Smooth muscle cell (in vitro differentiated cells): ENCODE measurements around the gene PP2D1. TPM values are rescaled to one million over a fixed set of nuclear protein-coding genes. Genes with fewer than 3 reads are reported as not detected.

Experiments
- DNase-seq: peaks from one replicate; lab custom pipeline; 2025; ENCODE audit not compliant: unreplicated experiment; lab: John Stamatoyannopoulos, UW
- H2AFZ ChIP-seq: fragments of 200-600 bp; sonication (generic); 2 replicates; pipeline ENCODE4 v1.6.0; 2016; ENCODE audit warnings: antibody characterized with exemption, low read depth, mild to moderate bottlenecking
- H3F3A ChIP-seq: fragments of 200-600 bp; sonication (generic); 2 replicates; pipeline ENCODE4 v1.6.0; 2017; ENCODE audit warnings: antibody characterized with exemption, low read depth
- H3K27ac ChIP-seq: fragments of 200-600 bp; sonication (generic); 2 replicates; pipeline ENCODE4 v1.5.1; 2016; ENCODE audit warnings: low read depth, mild to moderate bottlenecking
- H3K27me3 ChIP-seq: fragments of 200-600 bp; sonication (generic); 2 replicates; pipeline ENCODE4 v1.6.1; 2016; ENCODE audit warnings: low read depth, mild to moderate bottlenecking
- H3K36me3 ChIP-seq: fragments of 200-600 bp; sonication (generic); 2 replicates; pipeline ENCODE4 v1.5.1; 2016; ENCODE audit warnings: low read depth
- H3K4me1 ChIP-seq: fragments of 200-600 bp; sonication (generic); 2 replicates; pipeline ENCODE4 v1.5.1; 2016; ENCODE audit warnings: low read depth
- H3K4me2 ChIP-seq: fragments of 200-600 bp; sonication (generic); 2 replicates; pipeline ENCODE4 v1.6.0; 2016; ENCODE audit warnings: mild to moderate bottlenecking
- H3K4me3 ChIP-seq: fragments of 200-600 bp; sonication (generic); 2 replicates; pipeline ENCODE4 v1.5.1; 2016; ENCODE audit warnings: mild to moderate bottlenecking
- H3K79me2 ChIP-seq: fragments of 200-600 bp; sonication (generic); 2 replicates; pipeline ENCODE4 v1.6.0; 2016; ENCODE audit warnings: low read depth, mild to moderate bottlenecking
- H3K9ac ChIP-seq: fragments of 200-600 bp; sonication (generic); 2 replicates; pipeline ENCODE4 v1.6.0; 2016; ENCODE audit warnings: low read depth
- H3K9me3 ChIP-seq: fragments of 200-600 bp; sonication (generic); replicated peaks from 2 replicates; pipeline ENCODE4 v1.5.1; 2016; ENCODE audit warnings: low read depth
- H4K20me1 ChIP-seq: fragments of 200-600 bp; sonication (generic); 2 replicates; pipeline ENCODE4 v1.6.0; 2016; ENCODE audit warnings: low read depth
- WGBS: methylation state at CpG from one replicate; pipeline ENCODE4 v1.1.7; 2016; ENCODE audit warnings: low lambda C conversion rate; 5-methylcytosine and 5-hydroxymethylcytosine counted together
- polyA plus RNA-seq: library from polyadenylated mRNA; unstranded; fragments of >200 nt; fragmentation: Nextera tagmentation; extraction: Ambion mirVana; gene quantifications from 2 replicates; pipeline ENCODE4 v1.2.1, GENCODE V29; 2016
- total RNA-seq: library from RNA; depleted of rRNA; stranded (reverse); fragments of >200 nt; gene quantifications from 2 replicates; pipeline ENCODE4 v1.2.3, GENCODE V29; 2014
- TF ChIP-seq, protein P1 (sequence below): fragments of 200-600 bp; sonication (generic); IDR thresholded peaks from 2 replicates; pipeline ENCODE4 v1.5.1; 2017; ENCODE audit warnings: borderline replicate concordance, mild to moderate bottlenecking, antibody characterized with exemption; ENCODE audit not compliant: insufficient read depth, poor library complexity, severe bottlenecking

PP2D1 gene
- total and polyA plus RNA-seq, 2 experiments from 2014 or later, result 0.40 TPM; not detected in 1

DNA sequence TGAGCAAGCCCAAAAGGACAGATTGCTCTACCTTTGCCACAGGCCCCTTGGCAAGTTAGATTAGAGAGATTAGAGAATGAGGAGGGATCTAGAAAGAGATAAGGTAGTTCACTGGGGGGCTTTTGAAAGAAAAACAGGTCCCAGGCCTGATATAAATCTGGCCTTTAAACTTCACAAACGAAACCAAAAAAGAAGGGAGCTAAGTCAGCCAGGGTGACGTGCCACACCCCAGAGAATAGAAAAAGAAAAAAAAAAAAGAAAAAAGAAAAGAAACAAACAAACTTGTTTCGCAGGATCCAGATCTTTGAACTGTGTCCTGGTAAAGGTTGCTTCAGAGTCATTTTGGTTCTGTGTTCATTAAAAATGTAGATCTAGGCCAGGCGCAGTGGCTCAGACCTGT, 31.8 kb upstream of the PP2D1 start:
- Histone ChIP-seq H3K36me3 (no peaks in the 10 kb centered on the region), H3K27ac (no peak overlapping the region), H4K20me1 (no peaks in the 10 kb centered on the region), H2AFZ (no peak overlapping the region), H3K4me3 (no peak overlapping the region), H3K27me3 (peaks cover under 1% of the 10 kb centered on the region), H3K4me2 (no peak overlapping the region), H3K9me3 (no peaks in the 10 kb centered on the region), H3K4me1 (peaks cover 7% of the 10 kb centered on the region), H3K9ac (no peak overlapping the region), H3K79me2 (no peaks in the 10 kb centered on the region), H3F3A (peaks cover 3% of the 10 kb centered on the region)
- 75% methylated on average over 4 of the region's 4 CpGs for WGBS
- TF ChIP-seq, protein P1, sequence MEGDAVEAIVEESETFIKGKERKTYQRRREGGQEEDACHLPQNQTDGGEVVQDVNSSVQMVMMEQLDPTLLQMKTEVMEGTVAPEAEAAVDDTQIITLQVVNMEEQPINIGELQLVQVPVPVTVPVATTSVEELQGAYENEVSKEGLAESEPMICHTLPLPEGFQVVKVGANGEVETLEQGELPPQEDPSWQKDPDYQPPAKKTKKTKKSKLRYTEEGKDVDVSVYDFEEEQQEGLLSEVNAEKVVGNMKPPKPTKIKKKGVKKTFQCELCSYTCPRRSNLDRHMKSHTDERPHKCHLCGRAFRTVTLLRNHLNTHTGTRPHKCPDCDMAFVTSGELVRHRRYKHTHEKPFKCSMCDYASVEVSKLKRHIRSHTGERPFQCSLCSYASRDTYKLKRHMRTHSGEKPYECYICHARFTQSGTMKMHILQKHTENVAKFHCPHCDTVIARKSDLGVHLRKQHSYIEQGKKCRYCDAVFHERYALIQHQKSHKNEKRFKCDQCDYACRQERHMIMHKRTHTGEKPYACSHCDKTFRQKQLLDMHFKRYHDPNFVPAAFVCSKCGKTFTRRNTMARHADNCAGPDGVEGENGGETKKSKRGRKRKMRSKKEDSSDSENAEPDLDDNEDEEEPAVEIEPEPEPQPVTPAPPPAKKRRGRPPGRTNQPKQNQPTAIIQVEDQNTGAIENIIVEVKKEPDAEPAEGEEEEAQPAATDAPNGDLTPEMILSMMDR, result no peak
- DNase-seq, result no peak

DNA sequence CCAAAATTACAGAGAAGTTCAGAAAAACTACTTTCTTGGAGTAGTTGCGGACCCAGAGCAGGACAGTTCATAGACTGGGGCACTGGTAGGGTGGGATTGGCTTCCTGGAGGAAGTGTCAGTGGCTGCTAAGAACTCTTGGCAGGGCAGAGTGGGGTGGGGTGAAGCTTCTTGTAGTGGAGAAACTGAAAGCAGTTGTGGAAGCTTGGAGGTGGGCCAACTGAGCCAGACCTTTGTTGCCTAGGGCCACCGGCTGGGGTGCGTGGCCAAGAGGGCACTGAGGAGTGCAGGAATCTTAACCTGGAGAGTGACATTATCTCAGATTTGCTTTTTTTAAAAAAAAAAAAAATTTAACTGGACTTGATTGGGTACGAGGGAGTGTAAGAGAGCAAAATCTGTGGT, 31.3 kb upstream of the PP2D1 start:
- Histone ChIP-seq H3K9me3 (no peaks in the 10 kb centered on the region), H3F3A (peaks cover 3% of the 10 kb centered on the region), H3K36me3 (no peaks in the 10 kb centered on the region), H3K79me2 (no peaks in the 10 kb centered on the region), H3K4me3 (no peak overlapping the region), H3K27me3 (peaks cover 4% of the 10 kb centered on the region), H2AFZ (no peak overlapping the region), H3K9ac (no peak overlapping the region), H3K4me2 (no peak overlapping the region), H4K20me1 (no peaks in the 10 kb centered on the region), H3K4me1 (peaks cover 10% of the 10 kb centered on the region), H3K27ac (no peak overlapping the region)
- 82% methylated on average over 4 of the region's 4 CpGs for WGBS
- no peak for DNase-seq
- TF ChIP-seq, protein P1, result no peak

GRCh38 chr3:20042331-20042730, 30.3 kb upstream of the PP2D1 start:
- H3K79me2 ChIP-seq, result no peaks in the 10 kb centered on the region
- H3K36me3 ChIP-seq, result no peaks in the 10 kb centered on the region
- H4K20me1 ChIP-seq, result no peaks in the 10 kb centered on the region
- TF ChIP-seq, protein P1, result no peak
- no peak overlapping the region for H3K4me2 ChIP-seq
- DNase-seq, result no peak
- no peak overlapping the region for H3K9ac ChIP-seq
- H3K27me3 ChIP-seq, result peaks cover 4% of the 10 kb centered on the region
- H3K9me3 ChIP-seq, result no peaks in the 10 kb centered on the region
- no peak overlapping the region for H3K27ac ChIP-seq
- H2AFZ ChIP-seq, result no peak overlapping the region
- peaks cover 10% of the 10 kb centered on the region for H3K4me1 ChIP-seq
- no peak overlapping the region for H3K4me3 ChIP-seq
- 96% methylated on average over 5 of the region's 5 CpGs for WGBS
- no peaks in the 10 kb centered on the region for H3F3A ChIP-seq

DNA sequence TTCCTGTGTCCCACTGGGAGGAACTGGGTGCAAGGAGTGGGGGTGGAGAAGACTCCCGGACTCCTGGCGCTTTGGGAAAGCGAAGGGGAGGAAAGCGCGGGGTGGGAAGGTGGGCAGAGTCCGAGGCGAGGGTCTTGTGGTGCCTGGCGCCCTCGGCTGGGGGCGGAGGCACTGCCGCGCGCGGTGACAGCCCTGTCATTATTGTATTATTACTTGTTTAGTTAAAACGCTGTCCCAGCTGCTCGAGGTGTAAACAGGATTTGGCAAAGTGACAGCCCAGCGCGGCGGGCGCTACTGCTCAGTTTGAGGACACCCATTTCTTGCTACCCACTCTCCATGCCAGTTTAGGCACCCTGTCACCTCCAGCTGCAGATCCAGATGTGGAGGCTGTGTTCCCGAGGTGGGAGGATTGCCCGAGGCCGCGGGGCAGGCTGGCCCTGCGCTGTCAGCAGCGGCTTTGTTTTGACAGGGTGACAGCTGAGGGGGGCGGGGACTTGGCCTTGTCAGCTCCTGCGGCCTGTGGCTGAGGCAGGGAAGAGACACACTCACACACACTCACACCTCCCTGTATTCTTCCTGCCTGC, 29.2 kb upstream of the PP2D1 start:
- no peaks in the 10 kb centered on the region for H3K79me2 ChIP-seq
- H3K4me3 ChIP-seq, result peak overlapping the region; percentile 85
- H3K27ac ChIP-seq, result peak overlapping the region; percentile 18
- DNase-seq, result peak; percentile 48
- H2AFZ ChIP-seq, result peak overlapping the region; percentile 98
- H3F3A ChIP-seq, result no peaks in the 10 kb centered on the region
- H3K4me2 ChIP-seq, result peak overlapping the region; percentile 94
- TF ChIP-seq, protein P1, result no peak
- no peaks in the 10 kb centered on the region for H3K36me3 ChIP-seq
- H3K27me3 ChIP-seq, result peaks cover 4% of the 10 kb centered on the region
- no peaks in the 10 kb centered on the region for H4K20me1 ChIP-seq
- 1% methylated on average over 27 of the region's 28 CpGs for WGBS
- no peak overlapping the region for H3K9ac ChIP-seq
- peaks cover 10% of the 10 kb centered on the region for H3K4me1 ChIP-seq
- no peaks in the 10 kb centered on the region for H3K9me3 ChIP-seq
